Stimulated activated CD8-positive, alpha-beta memory T cell treated with anti-CD3 and anti-CD28 coated beads, Interleukin-12 subunit alpha, Interleukin-12 subunit beta, amount 100 ng/mL, for 1 hour (primary cell): ENCODE data around the gene TREX2.

Source experiments
- DNase-seq: peaks from one replicate; pipeline ENCODE4 v3.0.0-alpha.2; 2020; ENCODE audit warnings: low read depth

Gene TREX2

GRCh38 chrX:153445856-153446635 lies at the start of gene TREX2:
Gene TREX2 (minus strand): TSS chrX:153446056. CDS start chrX:153445430, 626 bp downstream.
- no peak for DNase-seq

- no peak for DNase-seq
These were observed 49.5 kb upstream of the TREX2 start for GRCh38 chrX:153495362-153495751.

GRCh38 chrX:153494541-153495361 lies 48.9 kb upstream of the TREX2 start, which contains the start of gene BGN:
Gene BGN (plus strand): TSS chrX:153494980. CDS start chrX:153504632, 9,652 bp downstream.
- no peak for DNase-seq

GRCh38 chrX:153494061-153494460 lies 48.2 kb upstream of the TREX2 start:
- DNase-seq = no peak

GRCh38 chrX:153493085-153493484 lies 47.2 kb upstream of the TREX2 start:
- no peak for DNase-seq

- DNase-seq = no peak
These were observed 46.7 kb upstream of the TREX2 start for GRCh38 chrX:153492543-153492942.

- no peak for DNase-seq
These were observed 46.1 kb upstream of the TREX2 start for GRCh38 chrX:153491918-153492317.

GRCh38 chrX:153491351-153491914 lies 45.6 kb upstream of the TREX2 start:
- no peak for DNase-seq

GRCh38 chrX:153490217-153490930 lies 44.5 kb upstream of the TREX2 start:
- no peak for DNase-seq

- DNase-seq = no peak
These were observed 42.5 kb upstream of the TREX2 start for GRCh38 chrX:153488231-153488914.

GRCh38 chrX:153487590-153488071 lies 41.8 kb upstream of the TREX2 start:
- DNase-seq = no peak

- no peak for DNase-seq
These were observed 40.3 kb upstream of the TREX2 start for GRCh38 chrX:153486171-153486570.

- no peak for DNase-seq
These were observed 39.7 kb upstream of the TREX2 start for GRCh38 chrX:153485396-153486080.

- DNase-seq = no peak
These were observed 36.6 kb upstream of the TREX2 start for GRCh38 chrX:153482376-153483015.

GRCh38 chrX:153481043-153481442 lies 35.2 kb upstream of the TREX2 start:
- no peak for DNase-seq

GRCh38 chrX:153478746-153479145 lies 32.9 kb upstream of the TREX2 start:
- DNase-seq = no peak

- no peak for DNase-seq
These were observed 32.0 kb upstream of the TREX2 start for GRCh38 chrX:153477901-153478300.

GRCh38 chrX:153477364-153477857 lies 31.6 kb upstream of the TREX2 start:
- no peak for DNase-seq

GRCh38 chrX:153476666-153477363 lies 31.0 kb upstream of the TREX2 start:
- DNase-seq = no peak
